ENCODE data around the gene RASSF7. TPM values are rescaled to one million over a fixed set of nuclear protein-coding genes. Genes with fewer than 3 reads are reported as not detected.

Gene RASSF7
- total RNA-seq, 2 donors from 2014 or later, result 22.7 to 37.7 TPM

DNA sequence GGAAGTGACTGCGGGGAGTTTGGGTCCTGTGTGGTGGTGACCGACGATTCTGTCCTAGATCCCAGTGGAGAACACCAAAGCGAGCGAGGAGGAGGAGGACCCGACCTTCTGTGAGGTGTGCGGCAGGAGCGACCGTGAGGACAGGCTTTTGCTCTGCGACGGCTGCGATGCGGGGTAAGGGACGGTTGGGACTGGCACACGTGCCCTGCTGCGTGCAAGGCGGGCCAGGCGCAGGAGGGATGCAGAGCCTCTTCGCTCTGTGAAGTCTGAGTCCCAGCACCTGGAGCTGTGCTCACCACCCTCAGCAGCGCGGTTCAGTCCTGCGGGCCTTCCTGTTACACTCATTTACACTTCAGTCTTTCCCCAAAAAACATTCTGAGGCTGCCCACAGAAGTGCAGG is 31.7 kb downstream of the RASSF7 start:
- H3K4me3 Mint-ChIP-seq, result no peak overlapping the region
- H3K9me3 Mint-ChIP-seq, result no peaks in the 10 kb centered on the region
- H3K36me3 Mint-ChIP-seq (ENCODE audit: low read depth), result peaks cover 97% of the 10 kb centered on the region
- ATAC-seq (replicated peaks), result no peak
- H3K4me1 Mint-ChIP-seq, result peaks cover 7% of the 10 kb centered on the region
- H3K27me3 Mint-ChIP-seq, result no peaks in the 10 kb centered on the region
- no peak overlapping the region for H3K27ac Mint-ChIP-seq

DNA sequence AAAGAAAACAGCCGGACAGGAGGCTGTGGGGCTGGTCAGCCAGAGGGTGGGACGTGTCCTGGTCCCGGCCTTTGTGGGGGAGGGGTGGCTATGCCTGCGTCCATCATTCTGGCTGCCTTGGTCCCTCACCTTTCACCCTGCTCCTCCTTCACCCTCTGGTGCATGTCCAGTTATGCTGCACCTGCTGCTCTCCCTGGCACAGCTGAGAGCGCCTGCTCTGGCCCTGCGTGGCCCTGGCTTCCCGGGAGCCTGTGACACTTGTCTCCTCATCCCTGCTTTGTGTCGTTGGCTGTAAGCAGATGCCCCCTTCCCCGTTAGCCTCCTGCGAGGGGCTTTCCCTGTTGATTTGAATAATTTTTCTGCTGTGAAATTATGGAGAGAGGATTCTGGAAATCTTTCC is 32.1 kb downstream of the RASSF7 start:
- no peaks in the 10 kb centered on the region for H3K27me3 Mint-ChIP-seq
- no peak for ATAC-seq (replicated peaks)
- peaks cover 5% of the 10 kb centered on the region for H3K4me1 Mint-ChIP-seq
- H3K36me3 Mint-ChIP-seq (ENCODE audit: low read depth), result peaks cover 93% of the 10 kb centered on the region
- no peak overlapping the region for H3K27ac Mint-ChIP-seq
- H3K4me3 Mint-ChIP-seq, result no peak overlapping the region
- no peaks in the 10 kb centered on the region for H3K9me3 Mint-ChIP-seq

DNA sequence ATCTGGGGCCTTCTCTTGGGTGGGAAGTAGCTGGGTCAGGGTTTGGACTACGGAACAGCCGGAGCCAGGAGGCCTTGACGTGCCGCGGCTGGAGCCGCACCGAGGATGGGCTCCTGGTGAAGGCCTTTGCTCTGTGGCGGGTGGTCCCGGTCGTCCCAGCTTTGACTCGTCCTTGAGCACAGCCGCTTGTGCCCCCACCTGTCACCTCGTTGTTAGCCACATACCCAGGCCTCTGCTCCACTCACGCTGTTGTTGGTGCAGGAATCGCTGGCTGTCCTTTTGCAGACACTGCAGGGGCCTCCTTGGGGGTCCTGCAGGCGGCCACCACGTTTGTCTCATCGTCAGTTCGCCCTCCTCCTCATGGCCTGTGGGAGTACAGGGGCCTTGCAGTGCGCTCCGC is 32.6 kb downstream of the RASSF7 start:
- no peak for ATAC-seq (replicated peaks)
- Mint-ChIP-seq H3K9me3 (no peaks in the 10 kb centered on the region), H3K27me3 (no peaks in the 10 kb centered on the region), H3K4me1 (peaks cover 5% of the 10 kb centered on the region), H3K4me3 (no peak overlapping the region), H3K27ac (no peak overlapping the region), H3K36me3 (ENCODE audit: low read depth) (peaks cover 93% of the 10 kb centered on the region)

DNA sequence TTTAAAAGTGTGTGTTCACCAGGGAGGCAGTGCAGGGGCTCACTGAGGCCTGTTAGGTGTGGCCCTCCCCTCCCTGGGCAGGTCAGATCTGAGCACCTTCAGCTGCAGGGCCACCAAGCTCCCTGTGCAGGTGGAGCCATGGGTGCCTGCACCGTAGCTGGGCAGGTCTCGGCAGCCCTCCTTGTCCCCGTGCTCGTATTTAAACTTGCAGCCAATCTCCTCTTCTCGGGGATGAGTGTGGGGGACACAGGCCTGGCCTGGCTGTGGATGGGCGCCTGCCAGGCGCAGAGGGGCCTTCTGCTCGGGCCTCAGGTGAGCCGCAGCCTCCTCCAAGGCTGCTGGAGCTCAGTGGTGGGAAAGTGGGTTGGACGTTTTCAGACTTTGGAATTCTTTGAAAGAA is 34.6 kb downstream of the RASSF7 start:
- H3K4me1 Mint-ChIP-seq, result peaks cover 5% of the 10 kb centered on the region
- no peak overlapping the region for H3K4me3 Mint-ChIP-seq
- peaks cover 93% of the 10 kb centered on the region for H3K36me3 Mint-ChIP-seq (ENCODE audit: low read depth)
- ATAC-seq (replicated peaks), result no peak
- H3K9me3 Mint-ChIP-seq, result no peaks in the 10 kb centered on the region
- no peaks in the 10 kb centered on the region for H3K27me3 Mint-ChIP-seq
- no peak overlapping the region for H3K27ac Mint-ChIP-seq

DNA sequence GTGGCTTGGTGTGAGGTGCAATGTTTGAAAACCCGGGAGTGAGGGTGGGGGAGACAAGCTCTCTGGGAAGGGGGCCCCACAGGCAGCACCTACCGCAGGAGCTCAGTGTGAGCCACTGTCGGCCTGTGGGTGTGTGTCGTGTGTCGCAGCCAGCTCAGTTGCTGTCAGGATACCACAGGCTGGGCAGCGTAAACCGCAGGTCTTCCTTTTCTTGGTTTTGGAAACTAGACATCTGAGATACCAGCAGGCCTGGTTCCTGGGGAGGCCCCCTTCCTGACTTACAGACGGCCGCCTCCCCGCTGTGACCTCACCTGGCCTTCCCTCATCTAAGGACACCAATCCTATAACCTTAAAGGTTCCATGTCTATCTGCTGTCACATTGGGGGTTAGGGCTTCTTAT is 35.6 kb downstream of the RASSF7 start:
- ATAC-seq (replicated peaks), result peak; percentile 80
- no peaks in the 10 kb centered on the region for H3K27me3 Mint-ChIP-seq
- peak overlapping the region; percentile 37 for H3K27ac Mint-ChIP-seq
- peaks cover 5% of the 10 kb centered on the region for H3K4me1 Mint-ChIP-seq
- H3K36me3 Mint-ChIP-seq (ENCODE audit: low read depth), result peaks cover 93% of the 10 kb centered on the region
- no peaks in the 10 kb centered on the region for H3K9me3 Mint-ChIP-seq
- peak overlapping the region; percentile 5 for H3K4me3 Mint-ChIP-seq

DNA sequence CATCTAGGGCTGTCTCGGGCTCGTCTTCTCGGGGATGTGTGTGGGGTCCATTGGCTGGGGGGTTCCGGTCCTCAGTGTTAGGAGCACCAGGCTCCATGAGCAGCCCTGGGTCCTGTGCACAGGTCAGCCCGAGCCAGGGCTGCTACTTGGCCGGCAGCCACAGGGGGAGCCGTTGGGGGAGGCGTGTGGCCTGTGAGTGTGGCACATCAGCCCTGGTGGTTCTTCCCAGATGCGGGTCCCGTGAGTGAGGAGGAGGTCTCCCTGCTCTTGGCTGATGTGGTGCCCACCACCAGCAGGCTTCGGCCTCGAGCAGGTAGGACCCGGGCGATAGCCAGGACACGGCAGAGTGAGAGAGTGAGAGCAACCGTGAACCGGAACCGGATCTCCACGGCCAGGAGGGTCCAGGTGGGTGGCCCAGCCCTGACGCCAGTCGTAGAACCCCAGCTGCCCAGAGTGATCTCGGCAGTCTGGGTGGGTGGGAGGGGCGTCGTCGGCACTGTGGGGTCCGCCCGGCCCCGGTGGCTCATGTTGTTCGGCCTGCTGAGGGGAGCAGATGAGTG is 36.5 kb downstream of the RASSF7 start:
- ATAC-seq (replicated peaks), result no peak
- Mint-ChIP-seq H3K36me3 (ENCODE audit: low read depth) (peaks cover 93% of the 10 kb centered on the region), H3K4me1 (peaks cover 5% of the 10 kb centered on the region), H3K27me3 (no peaks in the 10 kb centered on the region), H3K27ac (peak overlapping the region; percentile 30), H3K4me3 (no peak overlapping the region), H3K9me3 (no peaks in the 10 kb centered on the region)

DNA sequence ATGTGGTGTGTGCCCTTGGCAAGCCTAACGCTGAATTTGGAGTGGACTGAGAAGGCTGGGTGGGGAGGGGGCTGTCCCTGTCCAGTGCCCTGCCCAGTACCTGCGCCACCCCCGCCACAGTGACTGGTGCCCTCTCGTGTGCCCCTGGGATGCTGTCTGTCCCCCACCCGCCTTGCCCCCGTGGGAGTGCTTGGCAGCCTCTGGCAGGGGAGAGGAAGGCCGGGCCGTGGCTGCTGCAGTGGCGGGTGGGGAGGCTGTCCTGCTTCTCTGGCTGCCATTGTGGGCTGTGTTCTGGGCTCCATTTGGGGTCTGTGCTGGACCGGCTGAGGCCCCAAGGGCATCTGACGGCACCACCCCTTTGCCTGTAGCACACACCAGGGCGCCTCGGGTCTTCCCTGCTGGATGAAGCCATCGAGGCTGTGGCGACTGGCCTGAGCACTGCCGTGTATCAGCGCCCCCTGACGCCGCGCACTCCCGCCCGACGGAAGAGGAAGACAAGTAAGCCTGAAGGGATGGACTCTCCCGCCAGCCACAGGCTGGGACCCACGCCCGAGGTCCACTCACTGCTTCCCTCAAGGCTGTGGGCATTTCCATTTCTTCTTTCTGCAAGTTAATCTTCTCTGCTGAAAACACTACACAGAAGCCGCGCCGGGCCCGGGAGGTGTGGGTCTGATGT is 37.4 kb downstream of the RASSF7 start:
- ATAC-seq (replicated peaks), result no peak
- no peaks in the 10 kb centered on the region for H3K9me3 Mint-ChIP-seq
- H3K36me3 Mint-ChIP-seq (ENCODE audit: low read depth), result peaks cover 93% of the 10 kb centered on the region
- H3K4me1 Mint-ChIP-seq, result peaks cover 5% of the 10 kb centered on the region
- H3K4me3 Mint-ChIP-seq, result no peak overlapping the region
- no peak overlapping the region for H3K27ac Mint-ChIP-seq
- H3K27me3 Mint-ChIP-seq, result no peaks in the 10 kb centered on the region

DNA sequence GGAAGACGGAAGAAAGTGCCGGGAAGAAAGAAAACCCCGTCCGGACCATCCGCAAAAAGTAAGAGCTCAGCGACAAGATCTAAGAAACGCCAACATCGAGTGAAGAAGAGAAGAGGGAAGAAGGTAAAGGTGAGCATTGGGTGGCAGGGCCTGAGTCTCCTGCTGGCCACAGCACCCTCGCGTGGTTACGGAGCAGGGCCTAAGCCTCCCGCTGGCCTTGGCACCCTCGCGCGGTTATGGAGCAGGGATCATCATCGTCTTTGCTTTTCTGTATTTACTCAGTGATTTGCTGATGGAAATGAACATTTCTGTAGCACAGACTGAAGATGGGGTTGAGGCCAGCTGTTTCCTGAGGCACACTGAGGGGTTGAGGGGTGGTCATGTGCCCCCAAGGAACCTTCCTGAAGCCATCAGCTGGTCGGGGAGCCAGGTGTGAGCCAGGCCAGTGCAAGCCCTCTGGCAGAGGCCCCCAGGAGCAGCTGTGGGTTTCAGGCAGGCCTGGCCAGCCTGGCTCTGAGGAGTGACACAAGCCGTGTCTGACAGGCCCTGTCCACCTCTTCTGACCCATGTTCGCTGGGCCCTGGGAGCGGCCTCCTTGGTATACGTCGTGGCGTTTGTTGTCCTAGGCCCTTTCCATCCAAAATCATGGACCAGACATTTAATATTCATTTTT is 40.9 kb downstream of the RASSF7 start:
- peaks cover 5% of the 10 kb centered on the region for H3K4me1 Mint-ChIP-seq
- H3K27ac Mint-ChIP-seq, result no peak overlapping the region
- no peaks in the 10 kb centered on the region for H3K27me3 Mint-ChIP-seq
- peaks cover 89% of the 10 kb centered on the region for H3K36me3 Mint-ChIP-seq (ENCODE audit: low read depth)
- H3K9me3 Mint-ChIP-seq, result no peaks in the 10 kb centered on the region
- no peak for ATAC-seq (replicated peaks)
- H3K4me3 Mint-ChIP-seq, result no peak overlapping the region

DNA sequence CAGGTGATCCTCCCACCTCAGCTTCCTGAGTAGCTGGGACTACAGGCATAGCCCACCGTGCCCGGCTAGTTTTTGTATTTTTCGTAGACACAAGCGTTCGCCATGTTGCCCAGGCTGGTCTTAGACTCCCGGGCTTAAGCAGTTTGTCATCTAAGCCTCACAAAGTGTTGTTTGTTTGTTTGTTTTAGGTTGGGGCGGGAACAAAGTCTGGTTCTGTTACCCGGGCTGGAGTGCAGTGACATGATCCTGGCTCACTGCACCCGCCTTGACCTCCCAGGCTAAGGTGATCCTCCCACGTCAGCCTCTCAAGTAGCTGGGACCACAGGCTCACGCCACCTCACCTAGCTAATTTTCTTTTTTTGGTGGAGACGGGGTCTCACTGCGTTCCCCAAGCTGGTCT is 42.4 kb downstream of the RASSF7 start:
- no peak for ATAC-seq (replicated peaks)
- Mint-ChIP-seq H3K9me3 (no peaks in the 10 kb centered on the region), H3K4me1 (no peaks in the 10 kb centered on the region), H3K4me3 (no peak overlapping the region), H3K36me3 (ENCODE audit: low read depth) (peaks cover 93% of the 10 kb centered on the region), H3K27me3 (no peaks in the 10 kb centered on the region), H3K27ac (no peak overlapping the region)

DNA sequence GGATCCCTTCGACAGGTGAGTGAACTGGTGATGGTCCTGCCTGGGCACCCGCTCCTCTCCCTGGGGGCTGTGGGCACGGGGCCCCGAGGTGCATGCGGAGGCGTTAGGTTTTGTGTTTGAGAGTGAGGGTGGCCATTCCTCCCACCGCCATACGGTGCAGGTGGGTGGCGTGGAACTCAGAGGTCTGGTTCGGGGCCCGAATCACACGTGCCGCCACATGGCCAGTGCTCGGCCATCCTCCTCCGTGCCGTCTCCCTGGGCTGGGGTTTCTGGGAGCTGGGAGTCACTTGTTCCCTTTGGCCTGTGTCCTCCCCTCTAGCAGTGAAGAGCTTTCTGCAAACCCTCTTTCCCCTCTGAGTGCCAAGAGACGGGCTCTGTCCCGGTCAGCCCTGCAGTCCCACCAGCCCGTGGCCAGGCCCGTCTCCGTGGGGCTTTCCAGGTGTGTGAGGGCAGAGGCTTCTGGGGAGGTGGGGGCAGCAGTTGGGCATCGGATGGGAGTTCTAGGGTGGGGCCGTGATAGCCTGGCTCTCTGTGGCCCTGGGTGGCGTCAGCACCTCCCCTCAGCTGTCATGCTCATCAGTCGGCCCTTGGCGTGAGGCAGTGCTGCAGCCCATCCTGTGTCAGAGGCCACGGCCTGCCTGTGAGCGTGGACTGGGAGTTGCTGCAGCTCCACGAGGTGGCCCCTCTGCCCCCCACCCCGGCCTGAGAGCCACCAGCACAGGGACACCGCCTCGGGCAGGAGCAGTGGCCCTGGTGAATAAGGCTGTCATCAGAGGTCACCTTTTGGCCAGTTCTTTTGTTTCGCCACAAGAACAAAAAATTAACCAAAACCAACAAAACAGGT is 44.7 kb downstream of the RASSF7 start:
- Mint-ChIP-seq H3K4me3 (no peak overlapping the region), H3K36me3 (ENCODE audit: low read depth) (peaks cover 83% of the 10 kb centered on the region), H3K4me1 (no peaks in the 10 kb centered on the region), H3K9me3 (no peaks in the 10 kb centered on the region), H3K27ac (no peak overlapping the region), H3K27me3 (no peaks in the 10 kb centered on the region)
- ATAC-seq (replicated peaks), result no peak

DNA sequence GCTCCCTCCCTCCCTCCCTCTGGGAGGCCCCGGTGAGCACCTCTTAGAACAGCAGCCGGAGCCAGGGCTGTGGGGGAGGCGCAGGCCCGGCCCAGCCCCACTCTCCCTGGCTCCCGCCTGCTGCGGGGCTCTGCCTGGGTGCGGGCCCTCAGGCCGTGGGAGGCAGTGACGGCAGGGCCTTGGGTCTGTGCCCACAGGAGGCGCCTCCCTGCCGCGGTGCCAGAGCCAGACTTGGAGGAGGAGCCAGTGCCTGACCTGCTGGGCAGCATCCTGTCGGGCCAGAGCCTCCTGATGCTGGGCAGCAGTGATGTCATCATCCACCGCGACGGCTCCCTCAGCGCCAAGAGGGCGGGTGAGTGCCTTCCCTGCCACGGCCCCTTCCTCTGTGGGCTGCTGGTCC is 45.5 kb downstream of the RASSF7 start:
- Mint-ChIP-seq H3K4me1 (no peaks in the 10 kb centered on the region), H3K27me3 (no peaks in the 10 kb centered on the region), H3K4me3 (no peak overlapping the region), H3K27ac (no peak overlapping the region), H3K9me3 (no peaks in the 10 kb centered on the region), H3K36me3 (ENCODE audit: low read depth) (peaks cover 79% of the 10 kb centered on the region)
- no peak for ATAC-seq (replicated peaks)

DNA sequence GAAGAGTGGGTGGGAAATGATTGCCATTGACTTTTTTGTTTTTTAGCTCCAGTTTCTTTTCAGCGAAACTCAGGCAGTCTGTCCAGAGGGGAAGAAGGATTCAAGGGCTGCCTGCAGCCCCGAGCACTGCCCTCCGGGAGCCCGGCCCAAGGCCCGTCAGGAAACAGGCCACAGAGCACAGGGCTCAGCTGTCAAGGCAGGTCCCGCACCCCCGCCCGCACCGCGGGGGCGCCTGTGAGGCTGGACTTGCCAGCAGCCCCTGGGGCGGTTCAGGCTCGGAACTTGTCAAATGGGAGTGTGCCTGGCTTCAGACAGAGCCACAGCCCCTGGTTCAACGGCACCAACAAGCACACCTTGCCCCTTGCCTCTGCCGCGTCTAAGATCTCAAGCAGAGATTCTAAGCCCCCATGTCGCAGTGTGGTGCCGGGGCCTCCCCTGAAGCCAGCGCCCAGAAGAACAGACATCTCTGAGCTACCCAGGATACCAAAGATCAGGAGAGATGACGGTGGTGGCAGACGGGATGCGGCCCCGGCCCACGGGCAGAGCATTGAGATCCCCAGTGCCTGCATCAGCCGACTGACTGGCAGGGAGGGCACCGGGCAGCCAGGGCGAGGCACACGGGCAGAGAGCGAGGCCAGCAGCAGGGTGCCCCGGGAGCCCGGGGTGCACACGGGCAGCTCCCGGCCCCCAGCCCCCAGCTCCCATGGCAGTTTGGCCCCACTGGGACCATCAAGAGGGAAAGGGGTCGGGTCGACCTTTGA is 46.4 kb downstream of the RASSF7 start:
- no peak for ATAC-seq (replicated peaks)
- no peak overlapping the region for H3K27ac Mint-ChIP-seq
- no peaks in the 10 kb centered on the region for H3K27me3 Mint-ChIP-seq
- H3K9me3 Mint-ChIP-seq, result no peaks in the 10 kb centered on the region
- no peaks in the 10 kb centered on the region for H3K4me1 Mint-ChIP-seq
- H3K36me3 Mint-ChIP-seq (ENCODE audit: low read depth), result peaks cover 79% of the 10 kb centered on the region
- H3K4me3 Mint-ChIP-seq, result no peak overlapping the region

DNA sequence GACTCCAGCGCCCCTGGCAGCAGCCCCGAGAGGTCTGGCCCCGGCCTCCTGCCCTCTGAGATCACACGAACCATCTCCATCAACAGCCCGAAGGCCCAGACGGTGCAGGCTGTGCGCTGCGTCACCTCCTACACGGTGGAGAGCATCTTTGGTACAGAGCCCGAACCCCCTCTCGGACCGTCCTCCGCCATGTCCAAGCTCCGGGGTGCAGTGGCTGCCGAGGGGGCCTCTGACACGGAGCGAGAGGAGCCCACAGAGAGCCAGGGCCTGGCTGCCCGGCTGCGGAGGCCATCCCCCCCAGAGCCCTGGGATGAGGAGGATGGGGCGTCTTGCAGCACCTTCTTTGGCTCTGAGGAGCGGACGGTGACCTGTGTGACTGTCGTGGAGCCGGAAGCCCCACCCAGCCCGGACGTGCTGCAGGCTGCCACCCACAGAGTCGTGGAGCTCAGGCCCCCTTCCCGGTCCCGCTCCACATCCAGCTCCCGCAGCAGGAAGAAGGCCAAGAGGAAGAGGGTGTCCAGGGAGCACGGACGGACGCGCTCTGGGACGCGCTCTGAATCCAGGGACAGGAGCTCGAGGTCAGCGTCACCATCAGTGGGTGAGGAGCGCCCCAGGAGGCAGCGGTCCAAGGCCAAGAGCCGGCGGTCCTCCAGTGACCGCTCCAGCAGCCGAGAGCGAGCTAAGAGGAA is 47.3 kb downstream of the RASSF7 start:
- Mint-ChIP-seq H3K9me3 (no peaks in the 10 kb centered on the region), H3K27ac (no peak overlapping the region), H3K27me3 (no peaks in the 10 kb centered on the region), H3K36me3 (ENCODE audit: low read depth) (peaks cover 73% of the 10 kb centered on the region), H3K4me1 (no peaks in the 10 kb centered on the region), H3K4me3 (no peak overlapping the region)
- ATAC-seq (replicated peaks), result no peak

Data from activated T-helper 17 cell treated with anti-CD3 and anti-CD28 coated beads, Interleukin-2, amount 50 U/mL, for 72 hours (primary cell).